PC-9 (cell line): ENCODE measurements around the gene SPEG.

Experiments used
- CTCF ChIP-seq: fragments of 200-600 bp; sonication (generic); conservative IDR thresholded peaks from 2 replicates; pipeline ENCODE4 v1.6.1; 2017; ENCODE audit warnings: mixed run types, antibody characterized with exemption, mild to moderate bottlenecking, moderate library complexity
- EZH2 ChIP-seq: fragments of 200-600 bp; sonication (generic); IDR thresholded peaks from 2 replicates; pipeline ENCODE4 v1.8.0; 2017; ENCODE audit warnings: antibody characterized with exemption, low read depth

DNA sequence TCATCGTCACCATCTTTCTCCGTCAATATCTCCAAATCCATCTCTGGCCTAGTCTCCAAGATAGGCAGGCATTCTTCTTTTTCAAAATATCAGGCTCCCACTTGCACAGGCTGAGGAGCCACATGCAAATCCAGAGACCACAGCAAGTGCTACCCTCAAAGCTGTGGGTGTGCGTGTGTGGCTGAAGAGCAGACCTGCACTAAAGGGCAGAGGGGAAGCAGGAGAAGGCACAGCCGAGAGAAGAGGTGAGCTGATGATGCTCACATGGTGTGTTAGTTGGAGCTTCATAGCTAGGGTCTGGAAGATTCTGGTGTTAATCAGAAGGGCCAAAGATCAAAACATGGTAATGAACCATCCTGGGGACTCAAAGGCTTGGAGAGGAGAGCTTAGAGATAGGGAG lies 3.8 kb downstream of the SPEG start:
- no peak for TF ChIP-seq CTCF
- no peak for TF ChIP-seq EZH2
